CD14-positive monocyte (primary cell): ENCODE results near the gene MYO16. TPM values are rescaled to one million over a fixed set of nuclear protein-coding genes. Genes with fewer than 3 reads are reported as not detected.
A peak's percentile ranks its signal among the peaks of the same experiment; 100 is the strongest.

ENCODE experiments used
- DNase-seq, 3 donors: peaks; one replicate each; pipeline ENCODE4 v3.0.0-alpha.2; 2011 to 2022
- H2AFZ ChIP-seq: 2 replicates; pipeline ENCODE4 v1.6.0; 2012; ENCODE audit warnings: mild to moderate bottlenecking, low read depth, low read length, inconsistent platforms; ENCODE audit not compliant: insufficient read depth, poor library complexity, severe bottlenecking
- H3K27ac ChIP-seq, 2 donors: 1 replicate in 1 of 2; 2 replicates in 1 of 2; pipeline ENCODE4 v1.5.1; 2012 to 2013; ENCODE audit warnings: low read length in 2 of 2, control low read depth in 1 of 2, inconsistent platforms in 1 of 2, low read depth in 1 of 2, mild to moderate bottlenecking in 1 of 2
- H3K27me3 ChIP-seq, 2 donors: one replicate each; pipeline versions ENCODE4 v1.6.0 to v1.6.1; 2011 to 2013; ENCODE audit warnings: low read length in 2 of 2; ENCODE audit not compliant: control insufficient read depth in 2 of 2, insufficient read depth in 2 of 2
- H3K36me3 ChIP-seq, 2 donors: replicated peaks in 1 of 2; 1 replicate in 1 of 2; 2 replicates in 1 of 2; pipeline versions ENCODE4 v1.5.1 to v1.6.1; 2012 to 2013; ENCODE audit warnings: low read length in 2 of 2, control low read depth in 1 of 2, inconsistent platforms in 1 of 2, mild to moderate bottlenecking in 1 of 2; ENCODE audit not compliant: insufficient read depth in 2 of 2, control insufficient read depth in 1 of 2
- H3K4me1 ChIP-seq, 2 donors: 1 replicate in 1 of 2; 2 replicates in 1 of 2; pipeline versions ENCODE4 v1.5.1 to v1.6.1; 2012 to 2013; ENCODE audit warnings: low read length in 2 of 2, control low read depth in 1 of 2, inconsistent platforms in 1 of 2, mild to moderate bottlenecking in 1 of 2, moderate library complexity in 1 of 2; ENCODE audit not compliant: insufficient read depth in 2 of 2, control insufficient read depth in 1 of 2
- H3K4me2 ChIP-seq: replicated peaks from 2 replicates; pipeline ENCODE3; 2012; ENCODE audit warnings: low read length, moderate library complexity, mild to moderate bottlenecking; ENCODE audit not compliant: poor library complexity, severe bottlenecking; ENCODE audit errors: extremely low read depth
- H3K4me3 ChIP-seq, 3 experiments: fragments of 200-600 bp in 1 of 3; sonication (generic) in 1 of 3; replicated peaks in 1 of 3; 1 replicate in 2 of 3; 2 replicates in 1 of 3; pipeline ENCODE4 v1.5.1; 2011 to 2013; ENCODE audit warnings: low read length in 3 of 3, mild to moderate bottlenecking in 3 of 3, control low read depth in 2 of 3, low read depth in 2 of 3, inconsistent platforms in 1 of 3, moderate library complexity in 1 of 3
- H3K79me2 ChIP-seq: 2 replicates; pipeline ENCODE4 v1.6.0; 2012; ENCODE audit warnings: mild to moderate bottlenecking, control low read depth, inconsistent platforms, low read length, moderate library complexity; ENCODE audit not compliant: insufficient read depth
- H3K9ac ChIP-seq: 2 replicates; pipeline ENCODE4 v1.6.0; 2017; ENCODE audit warnings: low read length, mild to moderate bottlenecking; ENCODE audit not compliant: insufficient read depth, poor library complexity, severe bottlenecking
- H3K9me3 ChIP-seq, 2 donors: replicated peaks in 1 of 2; 1 replicate in 1 of 2; 2 replicates in 1 of 2; pipeline versions ENCODE4 v1.5.1 to v1.6.1; 2012 to 2013; ENCODE audit warnings: low read length in 2 of 2, control low read depth in 1 of 2; ENCODE audit not compliant: control insufficient read depth in 1 of 2, insufficient read depth in 1 of 2
- H4K20me1 ChIP-seq: 2 replicates; pipeline ENCODE4 v1.6.0; 2012; ENCODE audit warnings: mild to moderate bottlenecking, low read length, control low read depth, moderate library complexity; ENCODE audit not compliant: insufficient read depth
- H3K27ac Mint-ChIP-seq, 7 donors: one replicate each; pipeline ENCODE4 v1.8.0; 2020; ENCODE audit warnings: mild to moderate bottlenecking in 7 of 7, mixed read lengths in 7 of 7, moderate library complexity in 6 of 7, inconsistent platforms in 2 of 7
- H3K27me3 Mint-ChIP-seq, 3 donors: one replicate each; pipeline ENCODE4 v1.8.0; 2021 to 2022; ENCODE audit warnings: low read depth in 3 of 3, mild to moderate bottlenecking in 3 of 3, mixed read lengths in 3 of 3, moderate library complexity in 3 of 3, inconsistent platforms in 1 of 3
- H3K36me3 Mint-ChIP-seq, 2 donors: one replicate each; pipeline ENCODE4 v1.8.0; 2020; ENCODE audit warnings: mixed read lengths in 2 of 2, inconsistent platforms in 1 of 2, mild to moderate bottlenecking in 1 of 2
- H3K4me1 Mint-ChIP-seq: one replicate; pipeline ENCODE4 v1.8.0; 2020; ENCODE audit warnings: mild to moderate bottlenecking, mixed read lengths
- H3K4me3 Mint-ChIP-seq, 2 donors: one replicate each; pipeline ENCODE4 v1.8.0; 2020; ENCODE audit warnings: mild to moderate bottlenecking in 2 of 2, mixed read lengths in 2 of 2, moderate library complexity in 1 of 2
- H3K9me3 Mint-ChIP-seq, 7 donors: one replicate each; pipeline ENCODE4 v1.8.0; 2020 to 2022; ENCODE audit warnings: mixed read lengths in 7 of 7, mild to moderate bottlenecking in 6 of 7, moderate library complexity in 6 of 7, inconsistent platforms in 2 of 7
- WGBS: methylation state at CpG from one replicate; pipeline ENCODE4 v1.1.5; 2013; ENCODE audit warnings: missing lambda C conversion rate; ENCODE audit not compliant: insufficient coverage; 5-methylcytosine and 5-hydroxymethylcytosine counted together
- intact Hi-C, 2 donors: fragments of 100-400 bp; cut with micrococcal nuclease; formaldehyde crosslinking; loops; one replicate each; pipeline versions ENCODE4 v1.15.0 to v1.15.1; 2023
- polyA plus RNA-seq, 3 donors: library from polyadenylated mRNA; depleted of rRNA in 1 of 3; unstranded in 2 of 3; stranded (reverse) in 1 of 3; fragments of 300-500 nt in 2 of 3; fragments of >200 nt in 1 of 3; fragmentation: Illumina TruSeq in 2 of 3; gene quantifications; 1 replicate in 2 of 3; 2 replicates in 1 of 3; pipeline ENCODE4 v1.2.3, GENCODE V29; 2012 to 2021
- TF ChIP-seq, protein P1 (sequence below): fragments of 200-600 bp; IDR thresholded peaks from one replicate; pipeline ENCODE4 v1.8.0; 2022; ENCODE audit warnings: antibody characterized with exemption, mild to moderate bottlenecking

MYO16 gene
- polyA plus RNA-seq, 3 donors, result not detected

DNA sequence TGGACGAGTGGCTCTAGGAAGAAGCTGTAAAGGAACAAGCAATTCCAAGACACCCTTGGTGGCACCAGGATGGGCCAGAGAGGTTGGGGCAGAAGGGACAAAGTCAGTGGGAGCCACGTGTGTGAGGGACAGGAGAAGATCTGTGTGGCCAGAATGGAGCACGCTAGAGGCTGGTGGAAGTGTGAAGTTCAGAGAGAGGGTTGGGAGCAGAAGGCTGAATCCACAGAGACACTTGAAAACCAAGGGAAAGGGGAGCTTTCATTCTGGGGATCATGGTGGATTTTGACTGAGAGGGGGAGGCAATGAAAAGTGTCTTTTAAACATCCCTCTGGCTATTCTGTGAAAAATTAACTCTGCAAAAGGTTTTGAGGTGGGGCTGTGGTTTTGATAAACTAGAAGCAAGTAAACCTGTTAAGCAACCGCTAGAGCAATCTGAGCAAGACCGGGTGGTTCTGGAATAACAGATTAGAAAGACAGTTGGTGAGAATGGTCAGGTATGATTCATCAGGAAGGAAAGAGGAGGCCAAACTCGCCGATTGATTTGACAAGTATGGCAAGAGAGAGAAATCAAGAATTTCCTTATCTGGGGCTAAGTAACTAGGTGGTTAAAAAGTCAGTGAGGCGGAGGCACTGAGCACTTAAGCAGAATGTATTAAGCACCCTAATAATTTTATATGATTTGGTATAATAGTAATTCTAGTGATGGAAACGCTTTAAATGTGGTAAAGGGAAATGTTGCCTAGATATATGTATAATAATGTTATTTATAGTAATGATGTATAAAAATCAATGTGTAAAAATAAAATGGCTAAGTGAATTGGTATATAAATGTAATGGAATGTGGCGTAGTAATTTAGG lies 140.0 kb downstream of the MYO16 start:
- no peak overlapping the region for H2AFZ ChIP-seq

DNA sequence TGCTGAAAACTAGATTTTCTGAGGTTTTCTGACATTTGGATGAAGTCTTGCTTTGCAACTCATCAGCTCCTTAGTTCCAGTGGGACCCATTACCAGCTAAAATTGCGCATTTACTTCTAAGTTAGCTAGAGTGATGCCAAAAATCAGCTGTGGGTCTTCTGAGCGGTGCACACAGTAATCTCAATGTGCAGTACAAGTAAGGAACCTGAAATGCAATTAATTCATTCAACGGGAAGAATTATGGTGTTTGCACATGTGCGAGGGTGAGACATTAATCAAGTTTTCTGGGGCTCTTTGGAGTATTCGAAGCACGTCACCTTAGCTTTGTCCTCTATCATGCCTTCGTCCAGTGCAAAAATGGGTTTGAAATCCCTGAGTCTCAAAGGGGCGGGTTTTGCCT lies 146.2 kb downstream of the MYO16 start:
- H3K27ac Mint-ChIP-seq, result no peak overlapping the region
- H3K4me3 ChIP-seq, result no peak overlapping the region

More for the DNA sequence above, 140.0 kb downstream of the MYO16 start:
- Histone ChIP-seq H3K4me2 (no peak overlapping the region), H3K4me1 (no peaks in the 10 kb centered on the region), H3K9ac (no peak overlapping the region), H4K20me1 (no peaks in the 10 kb centered on the region), H3K36me3 (no peaks in the 10 kb centered on the region), H3K27ac (no peak overlapping the region), H3K27me3 (no peaks in the 10 kb centered on the region), H3K4me3 (no peak overlapping the region), H3K9me3 (no peaks in the 10 kb centered on the region), H3K79me2 (no peaks in the 10 kb centered on the region)
- Mint-ChIP-seq H3K27ac (peak overlapping the region in 1 of 7 donors; percentile 6), H3K4me3 (no peak overlapping the region), H3K9me3 (peaks cover 0 to 5% (median 2%) of the 10 kb centered on the region in 7 donors), H3K4me1 (no peaks in the 10 kb centered on the region), H3K27me3 (peaks cover 0 to 2% (median 0%) of the 10 kb centered on the region in 3 donors), H3K36me3 (no peaks in the 10 kb centered on the region)
- 50% methylated on average over 7 of the region's 10 CpGs for WGBS
- DNase-seq, result no peak
- TF ChIP-seq, protein P1, sequence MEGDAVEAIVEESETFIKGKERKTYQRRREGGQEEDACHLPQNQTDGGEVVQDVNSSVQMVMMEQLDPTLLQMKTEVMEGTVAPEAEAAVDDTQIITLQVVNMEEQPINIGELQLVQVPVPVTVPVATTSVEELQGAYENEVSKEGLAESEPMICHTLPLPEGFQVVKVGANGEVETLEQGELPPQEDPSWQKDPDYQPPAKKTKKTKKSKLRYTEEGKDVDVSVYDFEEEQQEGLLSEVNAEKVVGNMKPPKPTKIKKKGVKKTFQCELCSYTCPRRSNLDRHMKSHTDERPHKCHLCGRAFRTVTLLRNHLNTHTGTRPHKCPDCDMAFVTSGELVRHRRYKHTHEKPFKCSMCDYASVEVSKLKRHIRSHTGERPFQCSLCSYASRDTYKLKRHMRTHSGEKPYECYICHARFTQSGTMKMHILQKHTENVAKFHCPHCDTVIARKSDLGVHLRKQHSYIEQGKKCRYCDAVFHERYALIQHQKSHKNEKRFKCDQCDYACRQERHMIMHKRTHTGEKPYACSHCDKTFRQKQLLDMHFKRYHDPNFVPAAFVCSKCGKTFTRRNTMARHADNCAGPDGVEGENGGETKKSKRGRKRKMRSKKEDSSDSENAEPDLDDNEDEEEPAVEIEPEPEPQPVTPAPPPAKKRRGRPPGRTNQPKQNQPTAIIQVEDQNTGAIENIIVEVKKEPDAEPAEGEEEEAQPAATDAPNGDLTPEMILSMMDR, result no peak
- intact Hi-C loops, result no loop called here

More for the DNA sequence above, 146.2 kb downstream of the MYO16 start:
- Histone ChIP-seq H3K4me2 (no peak overlapping the region), H3K9ac (no peak overlapping the region), H2AFZ (no peak overlapping the region), H3K36me3 (no peaks in the 10 kb centered on the region), H3K4me1 (no peaks in the 10 kb centered on the region), H3K79me2 (no peaks in the 10 kb centered on the region), H4K20me1 (no peaks in the 10 kb centered on the region), H3K27ac (no peak overlapping the region), H3K27me3 (no peaks in the 10 kb centered on the region), H3K9me3 (peaks cover 0 to 15% of the 10 kb centered on the region in 2 donors)
- peaks cover 0 to 4% (median 2%) of the 10 kb centered on the region in 3 donors for H3K27me3 Mint-ChIP-seq
- no peaks in the 10 kb centered on the region for H3K36me3 Mint-ChIP-seq
- no peaks in the 10 kb centered on the region for H3K4me1 Mint-ChIP-seq
- no peak for DNase-seq
- 91% methylated on average over 5 of the region's 8 CpGs for WGBS
- intact Hi-C loops, result no loop called here
- TF ChIP-seq, protein P1, result no peak
- peaks cover 0 to 14% (median 4%) of the 10 kb centered on the region in 7 donors for H3K9me3 Mint-ChIP-seq
- H3K4me3 Mint-ChIP-seq, result no peak overlapping the region
